ENCODE measurements around the gene OSBPL3.
"Not testable (repeated sequence)": the region's sequence is repeated elsewhere in the genome, so short reads cannot be mapped to it uniquely, and the experiment has no call there.

The OSBPL3 gene

DNA sequence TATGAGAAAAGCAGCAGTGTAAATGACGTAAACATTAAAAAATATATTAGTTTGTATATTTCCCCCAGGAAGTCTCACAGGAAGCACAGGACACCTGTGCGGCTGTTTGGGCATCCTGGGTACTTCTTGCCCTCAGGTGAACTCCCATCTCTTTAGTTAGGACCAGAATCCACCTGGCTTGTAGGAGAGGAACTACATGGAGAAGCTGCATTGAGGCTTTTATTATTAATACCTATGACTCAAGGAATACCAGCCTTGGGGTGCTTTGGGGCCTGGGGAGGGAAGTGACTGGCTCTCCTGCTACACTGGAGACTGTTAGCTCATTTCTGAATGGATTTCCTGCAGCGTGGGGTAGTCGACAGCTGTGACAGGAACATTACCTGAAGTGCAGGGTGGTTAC is 182.7 kb downstream of the OSBPL3 start:
- no peak for DNase-seq (ENCODE audit: low read depth)

DNA sequence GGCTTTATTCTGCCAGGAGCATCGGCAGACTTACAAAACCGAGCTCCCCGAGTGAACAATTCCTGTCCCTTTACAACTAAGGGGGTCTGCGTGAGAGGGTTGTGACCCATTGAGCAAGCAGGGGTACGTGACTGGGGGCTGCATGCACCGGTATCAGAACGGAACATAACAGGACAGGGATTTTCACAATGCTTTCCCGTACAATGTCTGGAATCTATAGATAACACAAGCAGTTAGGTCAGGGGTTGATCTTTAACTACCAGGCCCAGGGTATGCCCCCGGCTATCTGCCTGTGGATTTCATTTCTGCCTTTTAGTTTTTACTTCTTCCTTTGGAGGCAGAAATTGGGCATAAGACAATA is 184.6 kb downstream of the OSBPL3 start:
- DNase-seq (ENCODE audit: low read depth) = no peak

DNA sequence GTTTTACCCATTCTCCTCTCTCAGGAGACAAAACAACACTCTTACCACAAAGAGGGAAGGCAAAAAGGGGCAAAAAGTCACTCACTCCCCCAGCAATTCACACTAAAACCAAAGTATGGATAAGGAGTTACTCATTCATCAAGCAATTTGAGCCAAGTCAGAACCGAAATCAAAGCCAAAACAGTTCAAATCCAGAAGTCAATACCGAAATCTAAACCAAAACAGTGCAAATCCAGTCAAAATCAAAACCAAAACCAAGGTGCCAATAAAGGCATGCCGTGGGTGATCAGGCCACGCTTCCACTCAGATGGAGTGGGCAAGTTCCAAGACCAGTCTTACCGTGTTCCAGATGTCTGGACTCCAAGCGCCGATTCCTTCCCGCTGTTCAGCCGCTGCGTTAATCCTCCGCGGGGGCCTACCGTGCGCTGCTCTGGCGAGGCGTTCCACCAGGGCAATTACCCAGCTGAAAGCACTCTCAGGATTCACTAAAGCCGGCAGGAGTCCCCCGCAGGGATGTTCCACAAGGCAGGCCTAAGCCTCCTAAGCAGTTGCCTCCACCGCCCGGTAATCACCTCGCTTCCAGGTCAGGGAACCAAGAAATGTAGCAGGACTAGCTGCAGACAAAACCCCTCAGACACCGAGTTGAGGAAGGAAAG is 185.1 kb downstream of the OSBPL3 start:
- DNase-seq (ENCODE audit: low read depth) = not testable (repeated sequence)

DNA sequence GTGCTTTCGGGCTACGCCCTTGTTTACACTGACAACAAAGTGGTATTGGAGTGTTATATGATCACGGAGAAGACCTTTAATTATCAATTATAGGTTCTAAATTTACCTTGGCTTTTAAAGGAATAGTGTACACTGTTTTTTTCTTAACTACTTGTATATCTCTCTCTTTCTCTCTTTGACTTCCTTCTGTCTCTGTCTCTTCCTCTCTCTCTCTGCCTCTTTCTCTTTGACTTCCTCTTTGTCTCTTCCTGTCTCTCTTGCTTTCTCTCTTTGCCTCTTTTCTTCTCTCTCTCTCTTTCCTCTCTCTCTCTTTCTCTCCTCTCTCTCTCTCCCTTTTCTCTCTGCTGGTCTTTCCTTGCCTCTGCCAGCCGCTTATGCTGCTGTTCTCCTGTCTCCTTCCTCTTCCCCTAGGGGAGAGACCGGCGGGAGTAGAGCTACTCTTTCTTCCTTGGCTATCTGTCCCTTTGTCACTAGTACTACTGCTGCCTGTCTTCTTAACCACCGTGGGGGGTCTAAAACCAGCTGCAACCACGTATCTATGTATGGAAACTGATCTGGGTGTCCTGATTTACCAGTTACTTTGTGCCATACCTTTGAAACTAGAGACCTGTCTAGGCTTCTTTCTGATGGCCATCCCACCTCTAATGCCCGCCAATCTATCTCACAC is 185.9 kb downstream of the OSBPL3 start:
- no peak for DNase-seq (ENCODE audit: low read depth)

DNA sequence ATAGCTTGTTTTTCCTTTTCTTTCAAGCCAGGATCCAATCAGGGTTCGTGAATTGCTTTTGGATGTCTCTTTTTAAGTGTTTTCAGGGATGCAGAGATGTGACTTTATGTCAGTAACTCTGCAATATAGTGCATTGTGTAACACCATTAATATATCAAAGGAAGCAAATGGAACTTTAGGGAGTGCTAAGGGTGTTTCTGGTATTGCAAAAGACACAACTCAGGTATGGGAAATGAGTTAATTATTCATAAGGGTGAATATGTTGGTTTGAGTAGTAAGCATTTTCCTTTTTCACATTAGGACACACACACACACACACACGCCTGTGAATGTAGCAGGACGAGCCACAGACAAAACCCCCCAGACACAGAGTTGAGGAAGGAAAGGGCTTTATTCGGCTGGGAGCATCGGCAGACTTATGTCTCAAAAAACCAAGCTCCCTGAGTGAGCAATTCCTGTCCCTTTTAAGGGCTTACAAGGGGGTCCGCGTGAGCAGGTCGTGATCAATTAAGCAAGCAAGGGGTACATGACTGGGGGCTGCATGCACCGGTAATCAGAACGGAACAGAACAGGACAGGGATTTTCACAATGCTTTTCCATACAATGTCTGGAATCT is 190.9 kb downstream of the OSBPL3 start:
- DNase-seq (ENCODE audit: low read depth) = no peak

DNA sequence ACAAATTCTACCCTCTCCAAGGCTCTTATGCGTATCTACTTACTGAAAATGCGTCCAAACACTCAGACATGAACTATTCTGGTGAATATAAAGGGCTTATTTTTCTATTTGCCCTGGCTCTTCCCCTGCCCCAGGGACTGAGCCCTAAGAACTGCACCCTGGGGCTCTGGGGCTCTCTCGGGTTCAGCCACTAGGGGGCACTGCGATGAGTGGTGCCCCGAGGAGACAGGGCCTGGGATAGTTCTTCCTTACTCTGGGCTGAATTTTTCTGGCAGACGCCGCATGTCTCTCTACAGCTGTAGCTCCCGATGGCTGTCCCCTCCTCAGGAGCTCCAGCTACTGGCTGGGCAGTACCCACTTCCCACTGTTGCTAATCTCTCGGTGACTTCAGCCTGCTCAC is 191.9 kb downstream of the OSBPL3 start:
- DNase-seq (ENCODE audit: low read depth) = no peak

DNA sequence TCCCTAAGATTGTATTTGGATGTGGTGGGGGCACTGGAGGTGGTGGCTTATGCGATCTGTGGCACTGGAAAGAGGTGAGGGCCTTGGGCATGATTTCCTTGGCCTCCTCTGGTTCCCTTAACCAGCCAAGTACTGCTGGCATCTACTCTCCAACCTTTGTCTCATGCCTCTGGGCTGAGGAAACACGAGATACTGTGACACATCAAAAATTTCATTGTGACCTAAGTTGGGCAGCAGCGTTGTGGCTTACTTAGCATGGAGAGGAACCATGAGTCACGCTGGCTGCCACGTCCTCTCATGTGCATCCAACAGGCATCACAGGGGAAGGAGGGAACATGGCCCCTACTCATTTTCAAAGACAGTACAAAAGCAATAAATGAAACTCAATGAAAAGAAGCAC is 193.0 kb downstream of the OSBPL3 start:
- DNase-seq (ENCODE audit: low read depth) = no peak

DNA sequence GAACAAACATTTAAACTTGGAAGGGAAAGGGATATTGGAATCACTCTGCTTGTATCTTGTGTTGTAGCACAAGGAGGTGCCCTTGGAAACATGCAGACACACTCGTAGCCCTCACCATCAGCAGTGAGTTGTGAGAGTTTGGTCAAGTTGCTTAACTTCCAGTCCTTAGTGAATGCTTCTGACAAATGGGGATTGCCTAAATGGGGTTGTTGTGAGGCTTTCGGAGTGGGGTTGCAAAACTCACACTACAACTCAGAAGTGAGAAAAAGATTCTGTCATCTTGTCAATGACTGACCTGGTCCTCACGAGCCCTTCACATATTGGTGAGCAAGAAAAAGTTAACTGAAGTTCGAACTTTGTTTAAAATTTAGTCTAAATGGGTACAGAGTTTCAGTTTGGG is 193.7 kb downstream of the OSBPL3 start:
- no peak for DNase-seq (ENCODE audit: low read depth)

DNA sequence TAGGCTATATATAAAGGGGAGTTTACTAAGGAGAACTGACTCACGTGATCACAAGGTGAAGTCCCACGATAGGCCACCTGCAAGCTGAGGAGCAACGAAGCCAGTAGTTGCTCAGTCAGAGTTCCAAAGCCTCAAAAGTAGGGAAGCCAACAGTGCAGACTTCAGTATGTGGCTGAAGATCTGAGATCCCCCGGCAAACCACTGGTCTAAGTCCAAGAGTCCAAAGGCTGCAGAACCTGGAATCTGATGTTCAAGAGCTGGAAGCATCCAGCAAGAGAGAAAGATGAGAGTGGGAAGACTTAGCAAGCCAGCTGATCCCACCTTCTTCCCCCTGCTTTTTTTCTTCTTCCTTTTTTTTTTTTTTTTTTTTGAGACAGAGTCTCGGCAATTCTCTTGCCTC is 195.7 kb downstream of the OSBPL3 start:
- DNase-seq (ENCODE audit: low read depth) = no peak

DNA sequence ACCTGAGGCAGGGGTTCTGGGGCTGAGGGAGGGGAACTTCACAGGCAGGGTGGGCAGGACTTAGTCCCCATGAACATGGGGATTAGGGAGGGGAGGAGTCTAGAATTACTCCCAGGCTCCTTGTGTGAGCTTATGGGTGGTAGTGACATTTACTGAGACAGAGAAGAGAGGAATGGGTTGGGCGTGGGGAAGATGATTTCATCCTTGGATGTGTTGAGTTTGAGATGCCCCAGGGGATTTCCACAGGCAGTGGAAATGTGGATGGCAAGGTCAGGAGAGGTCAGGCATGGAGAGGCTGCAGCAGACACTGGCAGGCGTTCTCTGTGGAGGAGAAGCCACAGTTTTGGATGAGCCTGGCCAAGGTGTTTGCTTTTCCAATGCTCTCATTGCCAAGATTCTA is 196.3 kb downstream of the OSBPL3 start:
- DNase-seq (ENCODE audit: low read depth) = no peak

DNA sequence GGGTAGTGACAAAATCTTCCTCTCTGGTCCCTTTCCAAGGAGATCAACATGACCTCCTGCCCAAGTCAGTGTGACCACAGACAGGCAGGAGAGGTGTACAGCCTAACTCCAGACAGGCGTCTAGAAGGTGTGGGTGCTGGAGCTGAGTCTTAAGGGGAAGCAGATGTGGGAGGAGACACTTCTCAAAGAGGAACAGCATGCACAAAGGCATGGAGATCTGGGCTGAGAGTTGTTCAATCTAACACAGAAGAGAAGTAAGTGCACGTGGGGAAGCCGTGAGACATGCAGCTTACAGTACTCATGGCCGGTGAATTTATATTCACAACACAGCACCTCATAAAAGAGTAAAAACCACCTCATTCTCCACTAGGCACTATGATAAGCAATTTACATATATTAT is 198.9 kb downstream of the OSBPL3 start:
- no peak for DNase-seq (ENCODE audit: low read depth)

DNA sequence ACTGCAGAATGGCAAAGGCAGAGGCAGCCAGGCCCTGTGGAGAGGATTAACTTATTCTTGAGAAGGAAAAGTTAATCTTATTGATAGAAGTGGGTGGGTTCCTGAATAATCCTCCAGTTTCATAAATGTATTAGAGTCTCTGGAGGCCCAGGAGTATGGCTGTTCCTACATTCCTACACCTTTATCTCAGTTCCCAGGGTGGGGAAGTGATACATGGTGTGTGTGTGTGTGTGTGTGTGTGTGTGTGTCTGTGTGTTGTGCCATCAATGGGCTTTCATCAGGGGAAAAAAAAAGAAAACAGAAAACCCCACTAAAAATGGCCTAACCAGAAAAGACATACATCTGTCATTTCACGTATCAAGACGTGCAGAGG is 200.7 kb downstream of the OSBPL3 start:
- DNase-seq (ENCODE audit: low read depth) = no peak

DNA sequence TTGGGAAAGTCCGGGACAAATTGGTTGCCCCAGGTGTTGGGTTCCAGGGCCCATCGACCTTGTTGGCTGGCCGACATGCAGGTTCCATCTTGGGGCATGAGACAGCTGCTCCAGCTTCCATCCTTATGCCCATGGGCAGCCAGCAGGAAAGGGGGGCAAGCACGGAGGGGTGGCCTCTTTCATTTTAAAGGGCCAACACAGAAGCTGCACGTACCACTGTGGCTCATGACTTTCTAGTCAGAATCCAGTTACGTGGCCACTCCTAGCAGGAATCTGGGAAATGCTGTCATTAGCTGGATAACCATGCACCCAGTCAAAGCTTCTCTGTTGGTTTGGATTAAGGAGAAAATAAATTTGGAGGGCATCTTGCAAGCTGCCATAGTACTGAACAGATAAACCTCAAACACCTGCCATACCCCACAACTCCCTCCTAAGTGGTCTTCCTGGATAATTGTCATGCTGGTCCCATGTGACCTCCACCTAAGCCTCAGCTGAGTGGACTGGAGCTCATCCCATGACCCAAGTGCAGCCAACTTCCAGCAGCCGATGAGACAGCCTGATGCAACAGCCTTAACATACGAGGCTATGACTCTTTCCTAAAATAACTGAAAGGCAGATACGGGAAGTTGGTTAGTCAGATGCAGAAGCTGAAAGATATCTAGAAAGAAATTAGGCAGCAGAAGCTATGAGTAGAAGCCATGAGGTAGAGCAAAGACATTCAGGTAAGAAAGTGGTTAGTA is 201.3 kb downstream of the OSBPL3 start:
- DNase-seq (ENCODE audit: low read depth) = no peak

DNA sequence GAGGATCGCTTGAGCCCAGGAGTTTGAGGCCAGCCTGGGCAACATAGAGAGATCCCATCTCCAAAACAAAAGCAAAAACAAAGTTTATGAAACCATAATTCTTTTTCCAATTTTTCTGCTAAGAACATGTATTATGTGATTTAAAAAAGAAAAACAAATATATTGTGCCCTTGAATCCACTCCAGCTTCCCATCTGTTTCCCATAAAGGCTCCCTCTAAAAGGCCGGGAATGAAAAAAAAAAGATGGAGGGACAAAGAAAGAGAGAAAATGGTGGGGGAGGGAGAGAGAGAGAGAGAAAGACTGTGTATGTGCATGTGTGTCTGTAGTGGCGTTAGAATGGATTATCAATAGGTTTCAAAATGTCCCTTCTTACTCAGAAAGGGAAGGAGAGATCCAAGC is 202.2 kb downstream of the OSBPL3 start:
- DNase-seq (ENCODE audit: low read depth) = no peak

DNA sequence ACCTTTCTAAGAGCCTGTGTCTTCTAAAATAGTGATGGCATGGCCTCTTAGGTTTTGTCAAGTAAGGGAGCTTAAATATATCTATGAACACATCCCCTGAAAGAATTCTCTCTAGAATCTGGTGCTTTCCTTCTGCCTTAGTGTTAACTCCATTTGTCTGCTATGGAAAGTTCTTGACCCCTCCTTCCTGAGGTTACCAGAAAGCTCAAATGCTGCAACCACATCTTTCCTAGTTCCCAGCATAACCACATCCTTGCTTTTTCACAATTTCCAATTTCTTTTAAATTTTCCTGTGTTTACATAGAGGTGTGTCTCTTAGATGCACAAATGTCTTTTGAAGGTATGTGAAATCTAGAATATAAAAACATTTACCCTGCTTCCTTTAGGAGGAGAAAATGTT is 206.3 kb downstream of the OSBPL3 start:
- no peak for DNase-seq (ENCODE audit: low read depth)

DNA sequence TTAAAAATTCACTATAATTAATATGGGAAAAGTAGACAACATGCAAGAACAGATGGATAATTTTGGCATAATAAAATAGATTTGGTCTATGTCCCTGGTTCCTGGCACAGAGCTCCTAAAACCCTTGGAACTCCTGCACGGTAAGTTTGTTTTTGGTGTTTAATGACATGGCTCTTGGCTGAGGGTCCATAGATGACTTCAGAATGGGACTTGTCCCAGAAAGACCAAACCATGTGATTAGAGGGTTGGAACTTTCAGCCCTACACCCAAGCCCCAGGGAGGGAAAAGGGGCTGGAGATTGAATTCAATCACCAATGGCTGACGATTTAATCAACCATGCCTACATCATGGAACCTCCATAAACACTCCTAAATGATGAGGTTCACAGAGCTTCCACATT is 210.1 kb downstream of the OSBPL3 start:
- DNase-seq (ENCODE audit: low read depth) = no peak

DNA sequence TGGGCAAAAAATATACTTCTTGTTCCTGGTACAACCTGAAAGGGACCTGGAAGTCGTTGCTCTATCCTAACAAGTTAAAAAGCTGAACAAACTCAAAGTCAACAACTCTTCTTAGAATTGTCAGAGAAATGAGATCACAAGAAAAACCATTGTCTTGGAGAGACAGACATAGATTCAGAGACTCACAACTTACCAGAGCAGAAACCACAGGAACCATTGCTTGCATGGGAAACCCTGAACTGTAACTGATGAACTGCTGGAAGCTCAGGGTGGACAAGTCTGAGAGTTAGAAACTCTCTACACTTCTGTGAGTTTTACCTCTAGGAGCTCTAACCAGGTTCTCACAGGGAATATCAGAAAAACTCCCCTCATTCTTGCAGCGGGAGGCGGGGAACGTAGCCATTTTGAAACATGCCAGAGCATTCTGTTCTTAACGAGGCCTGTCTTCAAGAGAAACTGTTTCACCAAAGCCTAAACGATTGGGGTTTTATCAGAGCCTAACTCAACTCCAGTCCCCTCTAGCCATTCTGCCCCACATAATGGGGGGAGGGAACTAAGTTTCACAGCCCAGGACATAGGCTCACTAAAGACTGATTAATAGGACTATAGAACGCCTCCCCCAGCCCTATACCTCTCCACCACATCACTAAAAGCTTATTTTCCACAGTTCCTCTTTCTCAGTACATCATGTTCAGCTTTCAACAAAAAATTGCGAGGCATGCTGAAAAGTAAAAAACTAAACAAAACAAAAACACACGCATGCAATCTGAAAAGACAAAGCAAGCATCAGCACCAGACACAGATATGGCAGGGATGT is 210.8 kb downstream of the OSBPL3 start:
- DNase-seq (ENCODE audit: low read depth) = no peak

DNA sequence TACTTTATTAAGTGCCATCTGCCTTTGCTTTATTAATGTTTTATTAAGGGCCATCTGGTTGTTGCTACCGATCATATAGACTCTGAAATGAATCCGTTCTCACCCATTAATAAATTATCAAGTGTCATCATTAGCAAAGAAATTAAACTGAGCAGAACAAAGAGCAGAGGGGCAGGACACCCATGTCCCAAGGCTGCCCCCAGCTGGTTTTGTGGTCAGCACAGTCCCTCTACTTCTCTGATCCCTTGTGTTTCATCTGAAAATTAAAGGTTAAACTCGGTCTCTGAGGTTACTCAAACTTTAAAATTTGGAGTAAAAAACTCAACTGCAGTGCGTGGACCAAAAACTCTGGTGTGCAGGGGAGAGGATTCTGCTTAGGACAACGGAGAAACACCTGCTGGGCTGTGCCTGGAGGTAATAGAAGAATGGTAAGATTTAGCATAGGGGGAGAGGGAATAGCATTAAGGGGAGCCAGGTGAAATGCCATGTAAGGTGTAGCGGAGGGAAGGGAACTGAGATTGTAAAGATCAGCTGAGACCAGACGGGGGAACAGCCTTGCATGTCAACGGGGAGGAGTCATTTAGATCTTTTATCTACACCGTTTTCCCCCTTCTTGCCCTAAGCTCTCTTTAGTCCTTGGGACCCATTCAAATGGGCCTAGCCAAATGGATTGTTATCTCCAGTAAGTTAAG is 212.0 kb downstream of the OSBPL3 start:
- no peak for DNase-seq (ENCODE audit: low read depth)

DNA sequence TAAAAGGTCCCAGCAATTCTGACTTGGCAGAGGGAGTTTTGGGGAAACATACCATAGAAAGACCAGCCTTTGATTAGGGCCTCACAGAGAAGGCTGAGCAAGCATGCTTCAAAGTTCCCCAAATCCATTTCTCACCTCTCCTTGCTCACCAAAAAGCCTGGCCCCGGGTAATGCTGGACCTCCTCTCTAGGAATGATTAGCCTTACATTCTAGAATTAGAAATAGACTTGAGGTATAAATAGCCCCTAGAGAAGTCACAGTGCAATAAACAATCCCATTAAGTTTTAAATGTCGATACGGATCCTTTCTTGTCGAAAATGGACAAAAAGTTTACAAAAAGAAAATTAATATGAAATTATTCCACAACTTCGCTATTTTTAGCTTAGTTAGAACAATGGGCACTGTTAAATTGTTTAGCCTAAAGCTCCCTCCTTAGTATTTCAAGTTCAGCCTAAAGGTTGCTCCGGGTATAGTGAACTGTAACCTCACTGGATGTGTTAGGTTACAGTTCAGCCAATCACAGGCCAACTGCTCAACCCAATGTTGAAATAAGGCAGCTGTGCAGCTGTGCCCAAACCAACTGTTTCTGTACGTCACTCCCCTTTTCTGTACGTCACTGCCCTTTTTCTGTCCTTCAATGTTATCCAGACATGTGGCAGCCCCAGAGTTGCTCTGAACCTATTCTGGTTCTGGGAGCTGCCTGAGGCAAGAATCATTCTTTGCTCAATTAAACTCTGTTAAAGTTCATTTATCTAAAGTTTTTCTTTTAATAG is 214.8 kb downstream of the OSBPL3 start:
- DNase-seq (ENCODE audit: low read depth) = no peak

DNA sequence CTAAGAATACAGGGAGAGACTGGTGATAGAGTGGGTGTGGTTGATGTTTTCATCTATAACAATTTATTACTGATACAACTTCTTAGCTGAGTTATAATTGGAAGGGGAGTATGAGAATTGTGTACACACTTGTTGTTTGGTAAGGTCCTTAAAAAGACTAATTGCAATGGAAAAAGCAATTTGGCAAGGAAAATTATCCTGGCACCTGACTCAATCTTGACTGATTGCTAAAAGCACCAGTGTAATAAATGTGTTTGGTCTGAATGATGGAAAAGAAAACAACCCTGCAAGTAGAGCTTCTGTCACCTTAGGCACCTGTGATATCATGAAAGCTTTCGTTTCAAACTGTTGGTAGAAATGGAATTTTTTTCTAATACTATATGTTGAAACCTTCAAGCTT is 216.0 kb downstream of the OSBPL3 start:
- no peak for DNase-seq (ENCODE audit: low read depth)

All from T-helper 22 cell (primary cell).